DLD1 (cell line): ENCODE results near the gene PPP1R1C.

Experiments
- in situ Hi-C: cut with HindIII; loops from 2 replicates; pipeline ENCODE4 v1.10.0; 2017; ENCODE audit warnings: low sequenced_read_pairs

The PPP1R1C gene

GRCh38 chr2:182103526-182103925 is 117.9 kb downstream of the PPP1R1C start:
- in situ Hi-C loops = no loop called here

- in situ Hi-C loops = no loop called here
Measured at GRCh38 chr2:182110347-182110746, 124.7 kb downstream of the PPP1R1C start.

GRCh38 chr2:182113334-182113733 is 127.7 kb downstream of the PPP1R1C start:
- in situ Hi-C loops = no loop called here

- in situ Hi-C loops = no loop called here
Measured at GRCh38 chr2:182115258-182115657, 129.6 kb downstream of the PPP1R1C start.

GRCh38 chr2:182116774-182117173 is 131.1 kb downstream of the PPP1R1C start:
- in situ Hi-C loops = no loop called here

- in situ Hi-C loops = no loop called here
Measured at GRCh38 chr2:182117196-182117595, 131.5 kb downstream of the PPP1R1C start.

GRCh38 chr2:182128821-182129707 is 143.4 kb downstream of the PPP1R1C start:
- in situ Hi-C loops = no loop called here

- in situ Hi-C loops = no loop called here
Measured at GRCh38 chr2:182132605-182133004, 147.0 kb downstream of the PPP1R1C start.

GRCh38 chr2:182133195-182133891 is 147.7 kb downstream of the PPP1R1C start:
- in situ Hi-C loops = no loop called here

- in situ Hi-C loops = no loop called here
Measured at GRCh38 chr2:182134201-182134600, 148.5 kb downstream of the PPP1R1C start.

GRCh38 chr2:182142062-182142461 is 156.4 kb downstream of the PPP1R1C start:
- in situ Hi-C loops = no loop called here

GRCh38 chr2:182144041-182144775 is 158.6 kb downstream of the PPP1R1C start:
- in situ Hi-C loops = no loop called here

- in situ Hi-C loops = no loop called here
Measured at GRCh38 chr2:182144776-182145165, 159.1 kb downstream of the PPP1R1C start.

GRCh38 chr2:182148344-182148743 is 162.7 kb downstream of the PPP1R1C start:
- in situ Hi-C loops = no loop called here

GRCh38 chr2:182163878-182164277 is 178.2 kb downstream of the PPP1R1C start:
- in situ Hi-C loops = no loop called here

- in situ Hi-C loops = no loop called here
Measured at GRCh38 chr2:182164686-182165085, 179.0 kb downstream of the PPP1R1C start.

- in situ Hi-C loops = no loop called here
Measured at GRCh38 chr2:182165202-182165601, 179.5 kb downstream of the PPP1R1C start.

GRCh38 chr2:182166406-182166805 is 180.8 kb downstream of the PPP1R1C start:
- in situ Hi-C loops = no loop called here

- in situ Hi-C loops = no loop called here
Measured at GRCh38 chr2:182166841-182167240, 181.2 kb downstream of the PPP1R1C start.
